Tibial artery (tissue), 4 donors: ENCODE data around the gene FLNA.

ENCODE experiments used
- DNase-seq, 2 donors: peaks; one replicate each; pipeline ENCODE4 v3.0.0-alpha.2; 2019
- H3K27ac ChIP-seq, 2 donors: fragments of 200-600 bp; sonication (generic) in 1 of 2; 1 replicate in 1 of 2; 2 replicates in 1 of 2; pipeline ENCODE4 v1.5.1; 2018 to 2019; ENCODE audit warnings: mild to moderate bottlenecking in 1 of 2
- H3K27me3 ChIP-seq, 2 donors: fragments of 200-600 bp; sonication (generic) in 1 of 2; one replicate each; pipeline versions ENCODE4 v1.5.1 to v1.6.0; 2016 to 2019
- H3K36me3 ChIP-seq, 3 donors: fragments of 200-600 bp; sonication (generic) in 2 of 3; one replicate each; pipeline ENCODE4 v1.5.1; 2016 to 2019; ENCODE audit warnings: mild to moderate bottlenecking in 2 of 3
- H3K4me1 ChIP-seq, 4 donors: fragments of 200-600 bp; sonication (generic) in 2 of 4; 1 replicate in 3 of 4; 2 replicates in 1 of 4; pipeline ENCODE4 v1.5.1; 2016 to 2019
- H3K4me3 ChIP-seq, 2 donors: fragments of 200-600 bp; sonication (generic) in 1 of 2; 1 replicate in 1 of 2; 2 replicates in 1 of 2; pipeline ENCODE4 v1.5.1; 2018 to 2019; ENCODE audit warnings: mild to moderate bottlenecking in 2 of 2
- H3K9me3 ChIP-seq, 3 donors: fragments of 200-600 bp; sonication (generic) in 1 of 3; one replicate each; pipeline ENCODE4 v1.5.1; 2016 to 2019
- CTCF ChIP-seq, 2 experiments: fragments of 200-600 bp in 1 of 2; fragments of 450-650 bp in 1 of 2; IDR thresholded peaks; one replicate each; pipeline ENCODE4 v1.5.1; 2017 to 2019; ENCODE audit warnings: antibody characterized with exemption in 2 of 2, mild to moderate bottlenecking in 1 of 2, moderate library complexity in 1 of 2
- intact Hi-C: fragments of 100-400 bp; cut with DNase I; formaldehyde crosslinking; loops from one replicate; pipeline ENCODE4 v1.15.0; 2023; ENCODE audit warnings: low total_unique reads

The FLNA gene

GRCh38 chrX:154327038-154327820, 47.2 kb downstream of the FLNA start:
- Histone ChIP-seq H3K9me3 (no peaks in the 10 kb centered on the region), H3K4me1 (peaks cover 0 to 31% (median 2%) of the 10 kb centered on the region in 4 donors), H3K36me3 (no peaks in the 10 kb centered on the region), H3K27me3 (no peaks in the 10 kb centered on the region), H3K4me3 (no peak overlapping the region), H3K27ac (no peak overlapping the region)
- intact Hi-C loops: no loop called here
- no peak for DNase-seq
- TF ChIP-seq CTCF (IDR thresholded peaks at IDR 0.05): no peak

- no peak for DNase-seq
- Histone ChIP-seq H3K27me3 (no peaks in the 10 kb centered on the region), H3K27ac (no peak overlapping the region), H3K9me3 (no peaks in the 10 kb centered on the region), H3K4me1 (peaks cover 0 to 31% (median 2%) of the 10 kb centered on the region in 4 donors), H3K36me3 (no peaks in the 10 kb centered on the region), H3K4me3 (no peak overlapping the region)
- TF ChIP-seq CTCF (IDR thresholded peaks at IDR 0.05): no peak
- intact Hi-C loops: no loop called here
Measured at GRCh38 chrX:154325541-154325940, 48.9 kb downstream of the FLNA start.

- intact Hi-C loops: no loop called here
- no peak overlapping the region for H3K4me3 ChIP-seq
- no peaks in the 10 kb centered on the region for H3K36me3 ChIP-seq
- no peaks in the 10 kb centered on the region for H3K27me3 ChIP-seq
- DNase-seq: no peak
- no peaks in the 10 kb centered on the region for H3K9me3 ChIP-seq
- H3K4me1 ChIP-seq: peaks cover 0 to 31% (median 2%) of the 10 kb centered on the region in 4 donors
- TF ChIP-seq CTCF (IDR thresholded peaks at IDR 0.05): no peak
- H3K27ac ChIP-seq: no peak overlapping the region
Measured at GRCh38 chrX:154323537-154323936, 50.9 kb downstream of the FLNA start.

GRCh38 chrX:154322890-154323289, 51.5 kb downstream of the FLNA start:
- TF ChIP-seq CTCF (IDR thresholded peaks at IDR 0.05): no peak
- no peak overlapping the region for H3K4me3 ChIP-seq
- no peaks in the 10 kb centered on the region for H3K36me3 ChIP-seq
- H3K9me3 ChIP-seq: no peaks in the 10 kb centered on the region
- no peak overlapping the region for H3K27ac ChIP-seq
- intact Hi-C loops: no loop called here
- peaks cover 0 to 29% (median 2%) of the 10 kb centered on the region in 4 donors for H3K4me1 ChIP-seq
- no peak for DNase-seq
- H3K27me3 ChIP-seq: no peaks in the 10 kb centered on the region

GRCh38 chrX:154321594-154321993, 52.8 kb downstream of the FLNA start:
- H3K4me3 ChIP-seq: no peak overlapping the region
- H3K9me3 ChIP-seq: no peaks in the 10 kb centered on the region
- H3K4me1 ChIP-seq: peaks cover 0 to 16% (median 0%) of the 10 kb centered on the region in 4 donors
- H3K27me3 ChIP-seq: no peaks in the 10 kb centered on the region
- TF ChIP-seq CTCF (IDR thresholded peaks at IDR 0.05): no peak
- H3K27ac ChIP-seq: no peak overlapping the region
- no peaks in the 10 kb centered on the region for H3K36me3 ChIP-seq
- no peak for DNase-seq
- intact Hi-C loops: no loop called here
